C1 segment of cervical spinal cord (tissue), 14 donors: ENCODE results near the gene SUMO2.
"Not testable (repeated sequence)": the region's sequence is repeated elsewhere in the genome, so short reads cannot be mapped to it uniquely, and the experiment has no call there.

Experiments used
- DNase-seq, 14 donors: peaks; one replicate each; lab custom pipeline; 2025; lab: John Stamatoyannopoulos, UW

Gene SUMO2

DNA sequence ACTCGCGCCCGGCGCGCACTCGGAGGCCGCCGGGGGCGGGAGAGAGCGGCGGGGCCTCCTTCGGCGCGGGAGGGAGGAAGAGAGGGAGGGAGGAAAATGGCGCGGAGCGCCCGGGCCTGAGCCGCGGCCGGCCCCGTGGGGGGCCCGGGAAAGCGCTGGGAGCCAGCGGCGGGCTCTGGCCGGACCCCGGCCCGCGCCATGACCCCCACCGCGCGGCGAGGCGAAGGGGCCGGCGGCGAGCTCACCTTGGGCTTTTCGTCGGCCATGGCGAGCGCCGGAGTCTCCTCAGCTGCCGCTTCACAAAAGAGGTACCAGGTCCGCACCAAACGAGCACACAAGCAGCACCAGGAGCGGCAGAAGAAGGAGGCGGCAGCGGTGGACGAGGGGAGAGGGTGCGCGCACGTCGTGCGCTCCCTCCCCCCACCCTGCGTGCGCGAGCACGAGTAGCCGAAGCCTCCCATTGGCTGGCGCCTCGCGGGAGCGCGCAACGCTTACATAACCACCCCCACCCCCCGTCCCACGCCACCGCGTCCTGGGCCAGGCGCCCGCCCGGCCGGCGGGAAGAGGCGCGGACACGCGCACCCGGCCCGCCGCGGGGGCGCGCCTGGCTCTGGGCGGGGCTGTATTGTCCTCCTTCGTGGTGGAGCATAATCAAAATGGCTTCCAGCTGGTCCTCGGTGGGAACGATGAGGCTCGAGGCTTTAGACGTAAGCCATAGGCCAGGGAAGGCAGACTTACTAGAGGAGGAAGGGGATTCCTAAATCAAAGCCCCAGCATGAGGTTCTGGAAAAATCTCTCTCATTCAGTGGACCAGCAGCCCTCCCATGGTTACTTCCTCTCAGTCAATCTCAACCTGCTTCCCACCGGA lies at the start of gene SUMO2:
TSS of gene SUMO2 (minus strand) at position 391 of the 868 bp plus-strand sequence. CDS start at position 266, 125 bp downstream.
- DNase-seq: peak; percentile 55 to 95 (median 86)

GRCh38 chr17:75231741-75232464 lies 49.1 kb upstream of the SUMO2 start:
- peak in 2 of 14 donors; percentile 17 to 88 for DNase-seq

- no peak for DNase-seq
Measured at GRCh38 chr17:75231071-75231470, 48.3 kb upstream of the SUMO2 start.

- DNase-seq: peak in 1 of 14 donors; percentile 20
Measured at GRCh38 chr17:75228847-75229246, 46.1 kb upstream of the SUMO2 start.

DNA sequence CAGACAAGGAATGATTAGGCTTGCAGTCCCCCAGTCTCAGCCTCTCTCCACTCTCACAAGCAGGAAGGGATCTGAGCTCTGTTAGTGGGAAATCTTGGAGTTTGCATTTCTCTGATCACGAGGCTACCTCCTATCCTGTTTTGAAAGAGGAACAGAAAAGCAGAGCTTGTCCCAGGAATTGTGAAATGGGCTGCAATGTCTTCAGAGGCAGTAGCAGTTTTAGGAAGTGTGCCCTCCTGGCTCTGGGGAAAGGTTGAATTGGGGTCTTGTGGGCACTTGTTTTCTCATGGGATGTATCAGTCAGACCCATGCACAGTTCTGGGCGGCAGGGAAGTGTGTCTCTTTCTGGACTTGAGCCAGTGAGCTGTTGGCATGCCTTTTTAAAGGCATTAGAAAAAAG lies 45.5 kb upstream of the SUMO2 start:
- peak in 5 of 14 donors; percentile 13 to 43 (median 42) for DNase-seq

DNA sequence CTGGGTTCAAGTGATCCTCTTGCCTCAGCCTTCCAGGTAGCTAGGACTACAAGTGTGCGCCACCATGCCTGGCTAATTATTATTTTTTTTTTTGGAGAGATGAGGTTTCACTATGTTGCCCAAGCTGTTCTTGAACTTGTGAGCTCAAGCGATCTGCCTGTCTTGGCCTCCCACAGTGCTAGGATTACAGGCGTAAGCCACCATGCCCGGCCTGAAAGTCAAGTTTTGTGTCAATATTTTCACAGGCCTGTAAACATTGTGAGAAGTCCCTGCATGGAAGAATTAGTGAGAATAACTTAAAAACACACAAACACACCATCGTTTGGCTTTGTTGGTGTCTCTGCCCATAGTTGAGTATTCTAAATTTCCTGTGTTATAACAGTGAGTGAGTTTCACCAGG lies 45.0 kb upstream of the SUMO2 start:
- DNase-seq: no peak

GRCh38 chr17:75225016-75225415 lies 42.3 kb upstream of the SUMO2 start:
- peak in 1 of 14 donors; percentile 34 for DNase-seq

GRCh38 chr17:75219815-75220214 lies 37.1 kb upstream of the SUMO2 start:
- no peak for DNase-seq

- DNase-seq: no peak
Measured at GRCh38 chr17:75218131-75218530, 35.4 kb upstream of the SUMO2 start.

DNA sequence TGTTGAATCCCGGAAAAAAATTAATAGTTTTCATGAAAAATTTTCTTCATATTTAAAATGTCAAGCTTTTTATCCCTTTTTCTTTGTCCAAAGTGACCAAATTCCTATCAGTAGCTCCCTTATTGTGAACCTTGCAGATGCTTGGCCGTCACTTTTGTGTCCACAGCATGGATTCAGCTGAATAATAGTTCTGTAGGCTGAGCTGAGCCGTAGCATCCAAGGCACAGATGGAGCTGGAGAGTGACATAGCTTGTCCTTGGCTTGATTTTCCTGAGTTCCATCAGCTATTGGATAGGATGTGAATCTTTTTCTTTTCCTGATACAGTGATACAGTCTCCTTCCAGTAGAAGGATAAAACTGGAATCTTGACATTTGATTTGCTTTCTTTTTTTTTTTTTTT lies 26.3 kb upstream of the SUMO2 start:
- DNase-seq: peak in 1 of 14 donors; percentile 77

DNA sequence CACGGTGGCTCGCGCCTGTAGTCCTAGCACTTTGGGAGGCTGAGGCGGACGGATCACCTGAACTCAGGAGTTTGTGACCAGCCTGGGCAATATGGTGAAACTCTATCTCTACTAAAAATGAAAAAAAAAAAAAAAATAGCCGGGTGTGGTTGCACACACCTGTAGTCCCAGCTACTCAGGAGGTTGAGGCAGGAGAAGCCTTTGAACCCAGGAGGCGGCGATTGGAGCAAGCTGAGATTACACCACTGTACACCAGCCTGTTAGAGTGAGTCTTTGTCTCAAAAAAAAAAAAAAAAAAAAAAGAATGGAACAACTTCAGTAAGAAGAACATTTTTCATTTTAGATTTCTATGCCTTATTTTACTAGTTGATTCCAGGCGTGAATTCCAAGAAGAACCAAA lies 25.4 kb upstream of the SUMO2 start:
- DNase-seq: no peak

GRCh38 chr17:75207760-75208159 lies 25.0 kb upstream of the SUMO2 start:
- no peak for DNase-seq

GRCh38 chr17:75207050-75207407 lies 24.3 kb upstream of the SUMO2 start:
- DNase-seq: not testable (repeated sequence)

- no peak for DNase-seq
Measured at GRCh38 chr17:75205793-75206163, 23.0 kb upstream of the SUMO2 start.

- peak; percentile 73 to 98 (median 94) for DNase-seq
Measured at GRCh38 chr17:75205037-75205792, 22.5 kb upstream of the SUMO2 start, which contains the start of gene NUP85. Gene NUP85 (plus strand): TSS chr17:75205679. CDS start chr17:75205762, 83 bp downstream.

- no peak for DNase-seq
Measured at GRCh38 chr17:75199886-75200618, 17.3 kb upstream of the SUMO2 start.

- no peak for DNase-seq
Measured at GRCh38 chr17:75194879-75195278, 12.1 kb upstream of the SUMO2 start.

- DNase-seq: no peak
Measured at GRCh38 chr17:75191584-75191983, 8.8 kb upstream of the SUMO2 start.

- DNase-seq: no peak
Measured at GRCh38 chr17:75188614-75189013, 5.9 kb upstream of the SUMO2 start.

GRCh38 chr17:75183999-75184884 lies 1.5 kb upstream of the SUMO2 start:
- DNase-seq: no peak

- DNase-seq: peak in 1 of 14 donors; percentile 63
Measured at GRCh38 chr17:75182319-75182568, 515 bp downstream of the SUMO2 start.
